GM19455 (cell line): ENCODE data around the gene TIA1.
"Not testable (repeated sequence)": the region's sequence is repeated elsewhere in the genome, so short reads cannot be mapped to it uniquely, and the experiment has no call there.

ENCODE experiments used
- ATAC-seq: cut with Tn5 transposase; IDR thresholded peaks from one replicate; pipeline ENCODE4 v1.9.1; 2021; ENCODE audit not compliant: unreplicated experiment

The TIA1 gene

GRCh38 chr2:70223305-70223704 lies 25.1 kb downstream of the TIA1 start:
- not testable (repeated sequence) for ATAC-seq

DNA sequence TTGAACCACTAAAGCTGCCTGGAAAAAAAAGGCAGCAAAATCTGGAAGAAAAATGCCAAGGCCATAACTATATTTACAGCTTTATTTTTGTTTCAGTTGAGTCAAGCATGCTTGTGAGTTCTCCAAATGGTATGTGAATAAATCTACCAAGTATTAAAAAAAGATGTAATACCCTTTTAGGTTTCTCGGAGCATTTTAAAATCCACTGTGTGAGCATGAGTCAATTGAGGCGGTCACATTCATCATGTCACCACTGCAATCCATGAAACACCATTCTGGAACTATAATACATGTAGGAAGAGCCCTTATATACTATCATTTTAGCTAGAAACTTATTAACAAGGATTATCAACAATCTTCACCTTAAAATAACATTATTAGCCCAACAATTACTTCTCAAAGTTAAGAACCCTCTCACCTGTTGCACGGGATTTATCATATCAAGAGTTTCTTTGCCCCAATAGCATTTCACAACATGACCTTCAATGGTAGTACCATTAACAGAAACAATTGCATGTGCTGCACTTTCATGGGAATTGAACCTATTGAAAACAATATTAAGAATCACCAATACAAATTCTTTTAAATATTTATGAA lies 33.4 kb downstream of the TIA1 start:
- ATAC-seq = no peak

DNA sequence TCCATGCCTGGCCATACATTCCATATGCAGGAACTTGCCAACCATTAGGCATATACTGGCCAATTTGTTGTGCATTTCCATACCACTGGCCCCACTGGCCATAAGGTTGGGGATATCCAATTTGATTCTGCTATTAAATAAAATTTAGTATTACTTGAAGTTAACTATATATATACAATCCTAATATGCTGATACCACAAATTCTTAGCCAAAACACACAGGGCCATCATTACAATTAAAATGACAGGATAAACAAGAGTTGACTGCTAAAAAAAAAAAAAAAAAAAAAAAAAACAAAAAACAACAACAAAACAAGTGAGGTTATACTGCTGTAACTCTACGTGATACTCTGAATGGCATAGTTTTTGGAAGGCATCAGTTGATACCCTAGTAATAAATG lies 34.1 kb downstream of the TIA1 start:
- no peak for ATAC-seq

- ATAC-seq = no peak
These were observed 36.0 kb downstream of the TIA1 start for GRCh38 chr2:70212298-70212932.

DNA sequence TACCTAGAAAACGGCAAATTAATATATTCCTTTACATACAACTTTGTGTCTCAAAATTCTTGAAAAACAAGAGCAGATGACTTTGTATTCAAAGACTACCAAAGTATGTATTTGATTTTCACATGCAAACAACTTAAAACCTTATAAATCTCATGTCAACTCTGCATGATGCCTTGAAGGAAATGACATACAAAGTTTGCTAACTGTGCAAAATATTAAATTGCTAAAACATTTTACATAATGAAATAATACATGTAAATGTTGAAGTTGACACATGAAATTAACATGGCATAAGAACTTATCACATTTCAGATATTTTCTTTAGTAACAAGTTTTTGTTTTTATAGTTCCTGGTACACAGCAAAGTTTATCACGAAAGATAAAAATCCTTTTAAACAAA lies 36.8 kb downstream of the TIA1 start:
- ATAC-seq = no peak

GRCh38 chr2:70204452-70204851 lies 44.0 kb downstream of the TIA1 start:
- no peak for ATAC-seq

GRCh38 chr2:70203086-70203485 lies 45.3 kb downstream of the TIA1 start:
- ATAC-seq = no peak

DNA sequence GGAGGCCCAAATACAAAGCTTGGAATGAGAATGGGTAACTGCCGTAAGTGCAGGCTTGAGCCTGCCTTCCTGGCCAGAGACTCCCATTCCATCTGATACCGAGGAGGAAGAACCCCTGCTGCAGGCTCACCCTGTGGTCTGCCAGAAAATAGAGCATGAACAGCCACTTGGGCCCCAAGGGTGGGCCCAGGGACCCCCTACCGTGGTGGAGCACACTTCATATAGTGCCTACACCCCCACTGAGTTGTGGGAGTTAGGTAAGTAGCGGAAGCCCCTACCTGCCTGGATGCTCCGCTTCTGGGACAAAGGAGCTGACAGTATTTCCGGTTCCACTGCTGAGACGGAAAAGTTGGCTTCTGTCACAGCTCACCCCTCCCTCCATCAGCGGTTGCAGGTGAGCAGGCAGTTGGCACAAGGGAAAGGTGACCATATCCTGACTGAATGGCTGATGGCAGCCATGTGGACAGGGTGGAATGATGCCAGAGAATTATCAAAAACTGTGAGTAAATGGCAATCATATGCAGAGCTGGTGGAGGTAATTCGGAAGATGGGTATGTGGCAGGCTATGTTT lies 46.1 kb downstream of the TIA1 start:
- no peak for ATAC-seq

GRCh38 chr2:70201831-70202230 lies 46.6 kb downstream of the TIA1 start:
- no peak for ATAC-seq

- ATAC-seq = no peak
These were observed 47.1 kb downstream of the TIA1 start for GRCh38 chr2:70201225-70201768.

GRCh38 chr2:70199320-70199864 lies 49.0 kb downstream of the TIA1 start:
- ATAC-seq = no peak

- ATAC-seq = no peak
These were observed 55.9 kb downstream of the TIA1 start for GRCh38 chr2:70192516-70192915.

DNA sequence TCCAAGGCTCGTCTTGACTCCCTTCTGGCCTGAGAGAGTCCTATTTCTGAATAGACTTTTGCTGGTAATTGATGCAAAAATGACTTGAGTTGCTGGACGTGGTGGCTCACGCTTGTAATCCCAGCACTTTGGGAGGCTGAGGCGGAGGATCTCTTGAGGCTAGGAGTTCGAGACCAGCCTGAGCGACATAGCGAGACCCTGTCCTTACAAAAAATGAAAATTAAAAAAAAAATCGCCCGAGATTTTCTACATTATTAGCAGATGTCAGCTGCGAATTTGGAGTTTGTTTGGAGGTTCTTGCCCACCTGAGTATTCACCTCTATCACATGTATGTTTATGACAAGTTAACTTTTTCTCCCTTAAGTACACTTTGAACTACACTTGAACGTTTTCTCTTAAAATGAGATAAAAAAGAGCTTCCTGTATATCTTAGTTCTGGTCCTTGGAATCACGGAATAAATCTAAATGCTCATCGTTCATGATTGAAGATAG lies 57.1 kb downstream of the TIA1 start:
- no peak for ATAC-seq

- ATAC-seq = peak; percentile 80
These were observed 57.8 kb downstream of the TIA1 start, which contains the start of gene C2orf42 for GRCh38 chr2:70190418-70191243. Gene C2orf42, minus strand, starts transcription at chr2:70191019. Its CDS starts 9,034 bp downstream, at chr2:70181985.

DNA sequence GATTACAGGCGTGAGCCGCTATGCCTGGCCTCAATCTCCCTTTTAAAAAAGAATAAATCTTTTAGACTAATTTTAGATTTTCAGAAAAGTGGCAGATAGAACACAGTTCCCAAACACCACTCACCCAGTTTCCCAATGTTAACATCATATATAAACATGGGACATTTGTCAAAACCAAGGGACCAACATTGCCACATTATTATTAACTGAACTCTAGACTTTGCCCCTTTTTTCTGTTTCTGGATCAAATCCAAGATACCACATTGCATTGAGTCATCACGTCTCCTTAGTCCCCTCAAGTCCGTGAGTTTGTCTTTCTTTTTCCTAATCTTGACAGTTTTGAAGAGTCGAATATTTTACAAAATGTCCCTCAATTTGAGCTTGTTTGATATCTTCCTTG lies 60.0 kb downstream of the TIA1 start:
- no peak for ATAC-seq

DNA sequence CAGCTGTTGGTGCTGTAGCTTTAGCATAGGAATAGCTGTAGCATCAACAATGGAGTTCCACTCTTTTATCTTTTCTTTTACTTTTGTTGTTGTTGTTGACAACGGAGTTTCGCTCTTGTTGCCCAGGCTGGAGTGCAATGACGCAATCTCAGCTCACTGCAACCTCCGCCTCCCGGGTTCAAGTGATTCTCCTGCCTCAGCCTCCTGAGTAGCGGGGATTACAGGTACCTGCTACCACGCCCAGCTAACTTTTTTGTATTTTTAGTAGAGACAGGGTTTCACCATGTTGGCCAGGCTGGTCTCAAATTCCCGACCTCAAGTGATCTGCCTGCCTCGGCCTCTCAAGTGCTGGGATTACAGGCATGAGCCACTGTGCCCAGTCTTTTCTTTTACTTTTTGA lies 61.3 kb downstream of the TIA1 start:
- ATAC-seq = not testable (repeated sequence)

- ATAC-seq = no peak
These were observed 65.7 kb downstream of the TIA1 start for GRCh38 chr2:70182689-70183088.

GRCh38 chr2:70181363-70181956 lies 67.0 kb downstream of the TIA1 start:
- peak; percentile 81 for ATAC-seq

DNA sequence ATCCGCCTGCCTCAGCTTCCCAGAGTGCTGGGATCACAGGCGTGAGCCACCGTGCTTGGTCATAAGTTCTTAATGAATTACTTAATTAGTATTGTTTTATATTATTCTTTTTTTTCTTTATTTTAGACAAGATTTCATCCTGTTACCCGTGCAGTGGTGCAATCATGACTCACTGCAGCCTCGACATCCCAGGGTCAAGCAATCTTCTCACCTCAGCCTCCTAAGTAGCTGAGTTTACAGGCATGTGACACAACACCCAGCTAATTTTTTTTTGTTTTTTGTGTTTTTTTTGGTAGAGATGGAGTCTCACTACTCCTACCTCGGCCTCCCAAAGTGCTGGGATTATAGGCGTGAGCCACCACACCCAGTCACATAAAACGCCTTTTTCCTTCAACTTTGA lies 74.9 kb downstream of the TIA1 start:
- no peak for ATAC-seq

DNA sequence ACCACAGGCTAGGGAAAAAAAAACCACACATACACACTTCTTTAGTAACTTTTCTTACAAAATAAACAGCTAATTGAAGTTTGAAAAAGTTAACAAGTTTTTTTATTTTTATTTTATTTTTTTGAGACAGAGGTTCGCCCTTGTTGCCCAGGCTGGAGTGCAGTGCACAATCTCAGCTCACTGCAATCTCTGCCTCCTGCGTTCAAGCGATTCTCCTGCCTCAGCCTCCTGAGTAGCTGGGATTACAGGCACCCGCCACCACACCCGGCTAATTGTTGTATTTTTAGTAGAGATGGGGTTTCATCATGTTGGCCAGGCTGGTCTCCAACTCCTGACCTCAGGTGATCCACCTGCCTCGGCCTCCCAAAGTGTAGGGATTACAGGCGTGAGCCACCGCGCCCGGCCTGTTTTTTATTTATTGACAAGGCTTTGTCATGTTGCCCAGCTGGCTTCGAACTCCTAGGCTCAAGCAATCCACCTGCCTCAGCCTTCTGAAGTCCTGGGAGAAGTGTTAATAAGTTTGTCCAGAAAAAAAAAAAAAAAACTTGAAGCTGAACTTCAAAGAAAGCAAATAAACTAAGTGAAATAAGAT lies 78.7 kb downstream of the TIA1 start:
- not testable (repeated sequence) for ATAC-seq
